SK-N-SH (cell line): ENCODE measurements around the gene DENND1A. TPM values are rescaled to one million over a fixed set of nuclear protein-coding genes. Genes with fewer than 3 reads are reported as not detected.

Source experiments
- CTCF ChIA-PET: fragments of 300-600, 350-600 bp; formaldehyde crosslinking; extraction: SDS; loops from one replicate; lab custom pipeline; 2021; lab: Yijun Ruan, JAX
- POLR2A ChIA-PET: fragments of 350-600 bp; sonication (Branson Sonifier 250); formaldehyde crosslinking; extraction: SDS; loops from one replicate; lab custom pipeline; 2020; ENCODE audit warnings: antibody characterized with exemption, inconsistent platforms; lab: Yijun Ruan, JAX
- DNase-seq: peaks from one replicate; pipeline ENCODE4 v3.0.0; 2012
- H2AFZ ChIP-seq: fragments of 200-600 bp; sonication (generic); 2 replicates; pipeline ENCODE4 v1.8.1; 2016; ENCODE audit warnings: antibody characterized with exemption, mild to moderate bottlenecking, low read depth
- H3F3A ChIP-seq: fragments of 200-600 bp; sonication (generic); replicated peaks from 2 replicates; pipeline ENCODE3; 2016; ENCODE audit warnings: antibody characterized with exemption, mild to moderate bottlenecking; ENCODE audit not compliant: insufficient read depth
- H3K27ac ChIP-seq, 2 experiments: fragments of 200-500 bp in 1 of 2; fragments of 200-600 bp in 1 of 2; sonication (Bioruptor generic) in 1 of 2; sonication (generic), shearing (Covaris generic) in 1 of 2; 2 replicates each; pipeline versions ENCODE4 v1.5.1 to v1.6.1; 2014 to 2016; ENCODE audit warnings: low read depth in 2 of 2, inconsistent platforms in 1 of 2, low read length in 1 of 2, mild to moderate bottlenecking in 1 of 2, mixed read lengths in 1 of 2
- H3K27me3 ChIP-seq: fragments of 200-600 bp; sonication (generic), shearing (Covaris generic); 2 replicates; pipeline ENCODE4 v1.6.1; 2016; ENCODE audit warnings: mixed run types; ENCODE audit not compliant: insufficient read depth
- H3K36me3 ChIP-seq, 2 experiments: fragments of 200-500 bp in 1 of 2; fragments of 200-600 bp in 1 of 2; sonication (Bioruptor generic) in 1 of 2; sonication (generic) in 1 of 2; replicated peaks in 1 of 2; 2 replicates each; pipeline versions ENCODE3 to v1.5.1; 2014 to 2016; ENCODE audit warnings: low read length in 1 of 2, mild to moderate bottlenecking in 1 of 2; ENCODE audit not compliant: insufficient read depth in 2 of 2, control insufficient read depth in 1 of 2
- H3K4me1 ChIP-seq, 2 experiments: fragments of 200-500 bp in 1 of 2; fragments of 200-600 bp in 1 of 2; sonication (Bioruptor generic) in 1 of 2; sonication (generic), shearing (Covaris generic) in 1 of 2; 2 replicates each; pipeline versions ENCODE4 v1.5.1 to v1.6.1; 2014 to 2016; ENCODE audit warnings: low read depth in 1 of 2, low read length in 1 of 2, mixed run types in 1 of 2; ENCODE audit not compliant: insufficient read depth in 2 of 2, control insufficient read depth in 1 of 2
- H3K4me2 ChIP-seq: fragments of 200-600 bp; sonication (generic), shearing (Covaris generic); 2 replicates; pipeline ENCODE4 v1.6.1; 2017; ENCODE audit warnings: mixed run types
- H3K4me3 ChIP-seq, 2 experiments: fragments of 200-500 bp in 1 of 2; fragments of 200-600 bp in 1 of 2; sonication (Bioruptor generic) in 1 of 2; sonication (generic), shearing (Covaris generic) in 1 of 2; 2 replicates each; pipeline versions ENCODE4 v1.5.1 to v1.8.1; 2014 to 2016; ENCODE audit warnings: low read depth in 2 of 2, inconsistent platforms in 1 of 2, low read length in 1 of 2, mild to moderate bottlenecking in 1 of 2, mixed read lengths in 1 of 2, moderate library complexity in 1 of 2
- H3K79me2 ChIP-seq: fragments of 200-600 bp; sonication (generic); 2 replicates; pipeline ENCODE4 v1.8.1; 2017; ENCODE audit warnings: mild to moderate bottlenecking; ENCODE audit not compliant: insufficient read depth
- H3K9ac ChIP-seq: fragments of 200-600 bp; sonication (generic); 2 replicates; pipeline ENCODE4 v1.6.1; 2017; ENCODE audit warnings: mixed run types
- H3K9me2 ChIP-seq: fragments of 200-600 bp; sonication (generic); 2 replicates; pipeline ENCODE4 v1.6.1; 2017; ENCODE audit warnings: mixed run types
- H3K9me3 ChIP-seq: fragments of 200-600 bp; sonication (generic); 2 replicates; pipeline ENCODE4 v1.6.1; 2017; ENCODE audit warnings: mixed run types, mild to moderate bottlenecking, moderate library complexity
- H4K20me1 ChIP-seq: fragments of 200-600 bp; sonication (generic); 2 replicates; pipeline ENCODE4 v1.6.1; 2017; ENCODE audit warnings: mild to moderate bottlenecking, mixed run types; ENCODE audit not compliant: insufficient read depth
- ELF1 ChIP-seq: IDR thresholded peaks from 2 replicates; pipeline ENCODE4 v1.4.0; 2012
- EZH2phosphoT487 ChIP-seq: fragments of 200-600 bp; sonication (generic); IDR thresholded peaks from 2 replicates; pipeline ENCODE4 v1.6.1; 2017; ENCODE audit warnings: low read depth, mixed run types, mild to moderate bottlenecking, antibody characterized with exemption, moderate library complexity, borderline replicate concordance
- FOSL2 ChIP-seq: IDR thresholded peaks from 2 replicates; pipeline ENCODE4 v1.4.0; 2012; ENCODE audit warnings: low read depth, mild to moderate bottlenecking, moderate library complexity, borderline replicate concordance
- FOXJ3 ChIP-seq: sonication (generic); formaldehyde crosslinking; IDR thresholded peaks from 2 replicates; pipeline ENCODE4 v1.5.1; 2020; ENCODE audit warnings: mild to moderate bottlenecking, missing genetic modification reagents
- GABPA ChIP-seq: IDR thresholded peaks from 2 replicates; pipeline ENCODE4 v1.4.0; 2012; ENCODE audit warnings: low read depth, mild to moderate bottlenecking
- GATA2 ChIP-seq: sonication (generic); formaldehyde crosslinking; IDR thresholded peaks from 2 replicates; pipeline ENCODE4 v1.5.0; 2020; ENCODE audit warnings: mild to moderate bottlenecking, missing genetic modification reagents
- IRF3 ChIP-seq: fragments of 150-350 bp; IDR thresholded peaks from 2 replicates; pipeline ENCODE4 v1.6.1; 2016; ENCODE audit warnings: mild to moderate bottlenecking, low read depth, low read length
- JUND ChIP-seq: IDR thresholded peaks from 2 replicates; pipeline ENCODE4 v1.4.0; 2012
- NFIC ChIP-seq: IDR thresholded peaks from 2 replicates; pipeline ENCODE4 v1.4.0; 2012; ENCODE audit warnings: borderline replicate concordance
- PBX3 ChIP-seq: IDR thresholded peaks from 2 replicates; pipeline ENCODE4; 2012
- RAD21 ChIP-seq: IDR thresholded peaks from 2 replicates; pipeline ENCODE4 v1.6.1; 2012; ENCODE audit warnings: mild to moderate bottlenecking, low read length
- REST ChIP-seq: IDR thresholded peaks from 2 replicates; pipeline ENCODE4 v1.6.1; 2012; ENCODE audit warnings: mild to moderate bottlenecking, low read depth, low read length, moderate library complexity
- TAF1 ChIP-seq: IDR thresholded peaks from 2 replicates; pipeline ENCODE4 v1.6.1; 2012; ENCODE audit warnings: low read depth, mild to moderate bottlenecking, low read length, moderate library complexity, borderline replicate concordance
- WGBS: methylation state at CpG from one replicate; pipeline ENCODE4 v1.1.6; 2017; ENCODE audit warnings: low lambda C conversion rate; 5-methylcytosine and 5-hydroxymethylcytosine counted together
- polyA plus RNA-seq, 3 experiments: library from polyadenylated mRNA; depleted of rRNA; stranded (reverse); fragments of >200 nt; gene quantifications; 2 replicates each; pipeline ENCODE4 v1.2.3, GENCODE V29; 2012
- TF ChIP-seq, protein P1 (sequence below): IDR thresholded peaks from 2 replicates; pipeline ENCODE4 v1.4.0; 2012; ENCODE audit warnings: low read depth, borderline replicate concordance
- TF ChIP-seq, protein P2 (sequence below): fragments of 200-600 bp; sonication (generic); IDR thresholded peaks from 2 replicates; pipeline ENCODE4 v1.6.1; 2017; ENCODE audit warnings: antibody characterized with exemption, mild to moderate bottlenecking, moderate library complexity
- TF ChIP-seq, protein P3 (sequence below): IDR thresholded peaks from 2 replicates; pipeline ENCODE4 v1.4.0; 2012; ENCODE audit warnings: low read depth

DENND1A gene
- polyA plus RNA-seq, 1 of the 3 experiments (the other 2 are of a cell fraction) = 25.4 TPM

DNA sequence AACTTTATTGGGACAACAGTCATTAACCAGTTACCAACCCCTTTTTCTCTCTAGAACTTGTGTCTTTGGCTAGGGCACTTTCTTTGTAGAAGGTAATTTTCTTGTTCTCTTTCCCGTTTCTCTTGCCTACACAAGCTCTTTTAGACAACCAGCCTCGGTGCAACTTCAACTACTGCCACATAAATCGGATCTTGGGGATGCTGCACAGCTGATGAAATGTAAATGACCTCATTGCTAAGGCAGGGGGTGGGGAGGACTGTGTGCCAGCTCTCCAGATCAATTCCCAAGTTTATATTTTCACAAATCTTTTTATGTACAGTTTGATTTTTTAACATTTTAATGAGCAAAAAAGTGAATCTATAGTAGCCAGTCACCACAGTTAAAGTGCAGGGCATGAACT, 157.6 kb downstream of the DENND1A start (continued):
- TF ChIP-seq PBX3 (no peak), EZH2phosphoT487 (no peak), ELF1 (no peak), NFIC (no peak), GATA2 (CRISPR knock-in tag) (no peak)
- TF ChIP-seq, protein P1, sequence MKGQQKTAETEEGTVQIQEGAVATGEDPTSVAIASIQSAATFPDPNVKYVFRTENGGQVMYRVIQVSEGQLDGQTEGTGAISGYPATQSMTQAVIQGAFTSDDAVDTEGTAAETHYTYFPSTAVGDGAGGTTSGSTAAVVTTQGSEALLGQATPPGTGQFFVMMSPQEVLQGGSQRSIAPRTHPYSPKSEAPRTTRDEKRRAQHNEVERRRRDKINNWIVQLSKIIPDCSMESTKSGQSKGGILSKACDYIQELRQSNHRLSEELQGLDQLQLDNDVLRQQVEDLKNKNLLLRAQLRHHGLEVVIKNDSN = no peak

DNA sequence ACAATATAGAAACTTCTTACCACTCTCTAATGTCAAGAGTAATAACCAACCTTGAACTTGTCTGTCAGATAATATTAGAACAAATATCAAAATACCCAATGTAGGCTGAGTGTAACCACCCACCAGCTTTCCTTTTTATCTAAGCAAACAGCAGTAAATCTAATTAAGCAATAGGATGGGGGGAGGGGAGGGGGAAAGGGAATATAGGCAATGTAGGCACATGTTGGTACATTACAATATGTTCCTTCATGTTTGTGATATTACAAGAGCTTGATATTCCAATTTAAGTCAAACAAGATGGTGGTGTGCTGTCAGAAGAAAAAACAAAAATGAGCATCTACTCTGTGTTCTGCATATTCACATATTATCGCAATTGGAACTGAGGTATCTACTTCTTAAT, 158.2 kb downstream of the DENND1A start:
- Histone ChIP-seq H3K79me2 (no peaks in the 10 kb centered on the region), H3K9me2 (no peaks in the 10 kb centered on the region), H4K20me1 (no peaks in the 10 kb centered on the region), H2AFZ (no peak overlapping the region), H3K4me3 (no peak overlapping the region), H3K9me3 (no peaks in the 10 kb centered on the region), H3F3A (peaks cover 3% of the 10 kb centered on the region), H3K36me3 (peaks cover 0 to 5% of the 10 kb centered on the region in 2 experiments), H3K9ac (no peak overlapping the region), H3K4me1 (peaks cover 3 to 8% of the 10 kb centered on the region in 2 experiments; a peak in 2 of 4 replicates), H3K27ac (no peak overlapping the region), H3K27me3 (no peaks in the 10 kb centered on the region), H3K4me2 (no peak overlapping the region)
- ChIA-PET CTCF (interaction anchor here (0.9 kb wide), 1 partner anchor 91 kb away, joined by 3 read pairs; no protein-coding TSS in a partner anchor), POLR2A (no interaction called here)
- no peak for DNase-seq
- TF ChIP-seq FOXJ3 (CRISPR knock-in tag) = no peak
- TF ChIP-seq GABPA = no peak
- TF ChIP-seq RAD21 = no peak
- TF ChIP-seq REST = no peak
- WGBS = 94% methylated on average over 1 of the region's 1 CpG

DNA sequence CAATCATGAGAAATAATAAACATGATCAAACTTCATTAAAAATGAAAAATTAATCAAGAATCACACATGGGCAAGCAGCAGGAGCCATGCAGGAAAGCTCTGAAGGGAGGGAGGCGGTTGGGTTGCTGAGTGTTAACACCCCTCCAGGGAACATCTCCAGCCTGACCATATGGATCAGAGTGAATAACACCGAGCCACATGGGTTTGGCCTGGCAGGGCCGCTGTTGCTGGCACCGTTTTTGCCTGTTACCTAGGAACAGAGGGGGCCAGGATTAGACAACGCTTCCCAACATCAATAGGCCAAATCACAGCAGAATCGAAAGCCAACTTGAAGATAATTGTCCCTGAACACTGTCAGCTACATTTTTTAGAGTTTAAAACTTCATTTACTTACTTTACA, 160.2 kb downstream of the DENND1A start:
- DNase-seq = no peak
- TF ChIP-seq, protein P2, sequence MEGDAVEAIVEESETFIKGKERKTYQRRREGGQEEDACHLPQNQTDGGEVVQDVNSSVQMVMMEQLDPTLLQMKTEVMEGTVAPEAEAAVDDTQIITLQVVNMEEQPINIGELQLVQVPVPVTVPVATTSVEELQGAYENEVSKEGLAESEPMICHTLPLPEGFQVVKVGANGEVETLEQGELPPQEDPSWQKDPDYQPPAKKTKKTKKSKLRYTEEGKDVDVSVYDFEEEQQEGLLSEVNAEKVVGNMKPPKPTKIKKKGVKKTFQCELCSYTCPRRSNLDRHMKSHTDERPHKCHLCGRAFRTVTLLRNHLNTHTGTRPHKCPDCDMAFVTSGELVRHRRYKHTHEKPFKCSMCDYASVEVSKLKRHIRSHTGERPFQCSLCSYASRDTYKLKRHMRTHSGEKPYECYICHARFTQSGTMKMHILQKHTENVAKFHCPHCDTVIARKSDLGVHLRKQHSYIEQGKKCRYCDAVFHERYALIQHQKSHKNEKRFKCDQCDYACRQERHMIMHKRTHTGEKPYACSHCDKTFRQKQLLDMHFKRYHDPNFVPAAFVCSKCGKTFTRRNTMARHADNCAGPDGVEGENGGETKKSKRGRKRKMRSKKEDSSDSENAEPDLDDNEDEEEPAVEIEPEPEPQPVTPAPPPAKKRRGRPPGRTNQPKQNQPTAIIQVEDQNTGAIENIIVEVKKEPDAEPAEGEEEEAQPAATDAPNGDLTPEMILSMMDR = no peak
- TF ChIP-seq IRF3 = no peak
- no peak for TF ChIP-seq JUND
- no peak for TF ChIP-seq EZH2phosphoT487
- TF ChIP-seq, protein P3, sequence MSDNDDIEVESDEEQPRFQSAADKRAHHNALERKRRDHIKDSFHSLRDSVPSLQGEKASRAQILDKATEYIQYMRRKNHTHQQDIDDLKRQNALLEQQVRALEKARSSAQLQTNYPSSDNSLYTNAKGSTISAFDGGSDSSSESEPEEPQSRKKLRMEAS = no peak
- TF ChIP-seq, protein P1 = no peak
- no peak for TF ChIP-seq TAF1
- TF ChIP-seq FOSL2 = no peak

More for the DNA sequence above, 160.2 kb downstream of the DENND1A start:
- Histone ChIP-seq H3F3A (peaks cover 5% of the 10 kb centered on the region), H3K36me3 (peaks cover 0 to 5% of the 10 kb centered on the region in 2 experiments), H4K20me1 (no peaks in the 10 kb centered on the region), H3K4me3 (no peak overlapping the region), H3K4me2 (no peak overlapping the region), H3K9me3 (no peaks in the 10 kb centered on the region), H3K9ac (no peak overlapping the region), H3K4me1 (peaks cover 3 to 8% of the 10 kb centered on the region in 2 experiments; a peak in 2 of 4 replicates), H3K27ac (no peak overlapping the region), H3K79me2 (no peaks in the 10 kb centered on the region), H3K9me2 (no peaks in the 10 kb centered on the region), H3K27me3 (no peaks in the 10 kb centered on the region), H2AFZ (no peak overlapping the region)
- CTCF ChIA-PET = interaction anchor here (1.0 kb wide), 1 partner anchor 12 kb away, joined by 3 read pairs; no protein-coding TSS in a partner anchor
- WGBS = 92% methylated on average over 6 of the region's 6 CpGs
- POLR2A ChIA-PET = no interaction called here
